Trophoblast cell (in vitro differentiated cells and primary cell): ENCODE measurements around the gene LDB2.

Experiments
- DNase-seq, 2 donors: peaks; one replicate each; pipeline ENCODE4 v3.0.0-alpha.2; 2016
- H2AFZ ChIP-seq: 2 replicates; pipeline ENCODE4 v1.6.1; 2013; ENCODE audit warnings: low read length, moderate library complexity, mild to moderate bottlenecking; ENCODE audit not compliant: insufficient read depth, poor library complexity
- H2AK5ac ChIP-seq: 2 replicates; pipeline ENCODE4 v1.6.1; 2013; ENCODE audit warnings: mild to moderate bottlenecking, low read length
- H2BK120ac ChIP-seq: 2 replicates; pipeline ENCODE4 v1.6.1; 2013; ENCODE audit warnings: low read length, mild to moderate bottlenecking, moderate library complexity; ENCODE audit not compliant: insufficient read depth, poor library complexity
- H2BK12ac ChIP-seq: 2 replicates; pipeline ENCODE4 v1.6.1; 2013; ENCODE audit warnings: mild to moderate bottlenecking, low read length, moderate library complexity
- H2BK5ac ChIP-seq: 2 replicates; pipeline ENCODE4 v1.6.1; 2013; ENCODE audit warnings: low read length, low read depth, moderate library complexity, mild to moderate bottlenecking; ENCODE audit not compliant: poor library complexity
- H3K14ac ChIP-seq: 2 replicates; pipeline ENCODE4 v1.6.1; 2013; ENCODE audit warnings: mild to moderate bottlenecking, low read length
- H3K18ac ChIP-seq: 2 replicates; pipeline ENCODE4 v1.6.1; 2013; ENCODE audit warnings: mild to moderate bottlenecking, low read length
- H3K23ac ChIP-seq: 2 replicates; pipeline ENCODE4 v1.6.1; 2013; ENCODE audit warnings: low read length
- H3K27ac ChIP-seq: 2 replicates; pipeline ENCODE4 v1.5.1; 2013; ENCODE audit warnings: low read depth, mild to moderate bottlenecking, inconsistent platforms, low read length, moderate library complexity
- H3K27me3 ChIP-seq: 2 replicates; pipeline ENCODE4 v1.6.1; 2013; ENCODE audit warnings: inconsistent platforms, mild to moderate bottlenecking, low read length, moderate library complexity; ENCODE audit not compliant: insufficient read depth
- H3K36me3 ChIP-seq, 2 experiments: 1 replicate in 1 of 2; 2 replicates in 1 of 2; pipeline ENCODE4 v1.6.1; 2013; ENCODE audit warnings: low read length in 2 of 2, mild to moderate bottlenecking in 2 of 2, moderate library complexity in 1 of 2; ENCODE audit not compliant: insufficient read depth in 2 of 2, control insufficient read depth in 1 of 2
- H3K4ac ChIP-seq: 2 replicates; pipeline ENCODE4 v1.6.1; 2013; ENCODE audit warnings: low read depth, mild to moderate bottlenecking, low read length, moderate library complexity
- H3K4me1 ChIP-seq, 2 experiments: 1 replicate in 1 of 2; 2 replicates in 1 of 2; pipeline ENCODE4 v1.6.1; 2013; ENCODE audit warnings: low read length in 2 of 2, mild to moderate bottlenecking in 2 of 2, moderate library complexity in 1 of 2; ENCODE audit not compliant: insufficient read depth in 2 of 2, control insufficient read depth in 1 of 2
- H3K4me2 ChIP-seq: 2 replicates; pipeline ENCODE4 v1.6.1; 2013; ENCODE audit warnings: inconsistent platforms, mild to moderate bottlenecking, low read length, moderate library complexity
- H3K4me3 ChIP-seq: 2 replicates; pipeline ENCODE4 v1.5.1; 2013; ENCODE audit warnings: mild to moderate bottlenecking, low read depth, low read length, inconsistent platforms
- H3K79me1 ChIP-seq: one replicate; pipeline ENCODE4 v1.6.1; 2013; ENCODE audit warnings: low read length
- H3K79me2 ChIP-seq: 2 replicates; pipeline ENCODE4 v1.6.1; 2013; ENCODE audit warnings: low read length, mild to moderate bottlenecking; ENCODE audit not compliant: control insufficient read depth, insufficient read depth, poor library complexity
- H3K9ac ChIP-seq: 2 replicates; pipeline ENCODE4 v1.6.1; 2013; ENCODE audit warnings: mild to moderate bottlenecking, low read length
- H3K9me3 ChIP-seq: 2 replicates; pipeline ENCODE4 v1.6.1; 2013; ENCODE audit warnings: low read depth, mild to moderate bottlenecking, control low read depth, inconsistent platforms, low read length; ENCODE audit not compliant: insufficient read depth
- H4K12ac ChIP-seq: 2 replicates; pipeline ENCODE4 v1.6.1; 2013; ENCODE audit warnings: low read depth, mild to moderate bottlenecking, low read length, moderate library complexity
- H4K8ac ChIP-seq: 2 replicates; pipeline ENCODE4 v1.6.1; 2013; ENCODE audit warnings: low read depth, mild to moderate bottlenecking, low read length, moderate library complexity
- H4K91ac ChIP-seq: one replicate; pipeline ENCODE4 v1.6.1; 2013; ENCODE audit warnings: low read depth, mild to moderate bottlenecking, low read length, moderate library complexity
- WGBS: extraction: QIAGEN DNeasy Blood & Tissue Kit; methylation state at CpG from one replicate; pipeline ENCODE4 v1.1.7; 2013; ENCODE audit warnings: missing lambda C conversion rate; ENCODE audit not compliant: insufficient read length, insufficient coverage; ENCODE audit errors: extremely low coverage; 5-methylcytosine and 5-hydroxymethylcytosine counted together

LDB2 gene

DNA sequence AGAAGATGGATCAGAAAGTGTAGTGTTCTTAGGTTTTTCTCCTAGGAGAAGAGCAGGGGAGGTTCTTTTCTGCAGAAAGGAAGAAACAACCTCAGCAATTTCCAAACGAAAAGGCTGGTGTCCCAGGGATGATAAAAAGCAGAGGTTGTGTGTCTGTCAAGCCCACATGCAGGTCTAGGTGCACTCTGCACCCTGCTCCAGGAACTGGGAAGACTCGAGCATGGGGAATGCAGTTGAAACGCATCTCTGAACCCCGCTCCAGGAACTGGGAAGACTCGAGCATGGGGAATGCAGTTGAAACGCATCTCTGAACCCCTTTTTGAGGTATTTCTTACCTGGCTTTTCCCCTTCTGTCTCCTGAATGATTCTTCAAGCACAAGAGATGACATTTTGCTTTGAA lies 171.2 kb downstream of the LDB2 start:
- Histone ChIP-seq H2AFZ (no peak overlapping the region), H4K91ac (no peak overlapping the region), H3K27me3 (no peaks in the 10 kb centered on the region), H2BK12ac (no peak overlapping the region), H3K18ac (no peak overlapping the region), H3K36me3 (no peaks in the 10 kb centered on the region), H3K79me2 (no peaks in the 10 kb centered on the region), H3K14ac (no peak overlapping the region), H3K4me3 (no peak overlapping the region), H3K23ac (no peak overlapping the region), H3K4me2 (no peak overlapping the region), H3K9ac (no peak overlapping the region), H2BK5ac (no peak overlapping the region), H3K4ac (no peak overlapping the region), H3K27ac (no peak overlapping the region), H4K8ac (no peak overlapping the region), H3K4me1 (no peaks in the 10 kb centered on the region), H2BK120ac (no peak overlapping the region), H2AK5ac (no peak overlapping the region), H4K12ac (no peak overlapping the region), H3K79me1 (no peaks in the 10 kb centered on the region), H3K9me3 (no peaks in the 10 kb centered on the region)
- no CpG with 5 or more reads among the region's 6 CpGs for WGBS
- no peak for DNase-seq

DNA sequence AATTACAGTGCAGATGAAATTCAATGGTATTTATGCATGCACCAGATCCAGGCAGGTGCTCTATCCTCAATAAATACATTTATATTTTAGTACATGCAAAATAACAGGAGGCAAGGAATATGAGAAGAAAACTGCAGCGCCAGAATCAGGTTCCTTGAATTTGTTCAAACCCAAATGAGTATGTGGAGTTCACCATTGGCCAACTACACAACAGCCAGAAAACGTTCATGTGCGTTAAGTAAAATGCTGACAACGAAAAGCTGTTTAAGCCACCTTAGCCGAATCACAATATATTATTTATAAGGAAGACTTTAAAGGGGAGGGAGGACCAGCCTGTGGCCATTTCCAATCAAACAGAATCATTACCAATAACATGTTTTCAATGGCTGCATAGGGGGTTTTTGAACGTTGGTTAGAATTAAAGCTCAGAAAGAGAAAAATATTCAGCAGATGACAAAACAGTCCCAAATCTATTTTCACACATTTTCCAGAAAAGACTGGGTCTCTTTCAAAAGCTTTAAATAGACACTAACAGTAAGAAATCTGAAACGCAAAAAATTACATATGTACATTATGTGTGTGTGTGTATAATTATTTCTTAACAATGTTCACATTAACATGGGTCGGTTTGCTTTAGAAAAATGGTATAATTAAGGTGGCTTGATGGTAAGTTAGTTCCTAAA lies 171.9 kb downstream of the LDB2 start:
- H4K12ac ChIP-seq, result no peak overlapping the region
- H2AK5ac ChIP-seq, result no peak overlapping the region
- no peak overlapping the region for H3K27ac ChIP-seq
- no peak overlapping the region for H3K14ac ChIP-seq
- no CpG with 5 or more reads among the region's 8 CpGs for WGBS
- no peaks in the 10 kb centered on the region for H3K4me1 ChIP-seq
- H2BK5ac ChIP-seq, result no peak overlapping the region
- no peak overlapping the region for H3K4me3 ChIP-seq
- no peak overlapping the region for H3K4me2 ChIP-seq
- H3K79me2 ChIP-seq, result no peaks in the 10 kb centered on the region
- no peak overlapping the region for H3K4ac ChIP-seq
- DNase-seq, result no peak
- no peak overlapping the region for H3K18ac ChIP-seq
- H2AFZ ChIP-seq, result no peak overlapping the region
- no peaks in the 10 kb centered on the region for H3K79me1 ChIP-seq
- H3K23ac ChIP-seq, result no peak overlapping the region
- H2BK120ac ChIP-seq, result no peak overlapping the region
- H4K91ac ChIP-seq, result no peak overlapping the region
- H3K36me3 ChIP-seq, result no peaks in the 10 kb centered on the region
- H3K9me3 ChIP-seq, result no peaks in the 10 kb centered on the region
- H2BK12ac ChIP-seq, result no peak overlapping the region
- no peak overlapping the region for H3K9ac ChIP-seq
- H3K27me3 ChIP-seq, result no peaks in the 10 kb centered on the region
- no peak overlapping the region for H4K8ac ChIP-seq

DNA sequence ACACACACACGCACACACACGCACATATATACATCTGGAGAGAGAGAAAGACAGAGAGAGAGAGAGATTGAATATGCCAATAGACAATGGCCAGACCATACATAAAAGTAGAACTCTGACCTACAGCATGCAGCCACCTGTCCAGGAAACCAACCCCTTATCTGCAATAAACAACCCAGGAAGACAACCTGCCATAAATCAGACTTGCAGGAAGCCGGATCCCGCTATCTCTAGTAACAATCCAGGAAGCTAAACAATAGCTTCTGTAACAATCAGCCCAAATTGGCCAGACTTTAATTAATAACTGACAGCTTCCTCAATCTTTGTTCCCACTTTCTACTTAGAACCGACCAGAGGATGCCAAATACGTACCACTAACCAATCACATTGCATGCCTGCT lies 173.2 kb downstream of the LDB2 start:
- no peaks in the 10 kb centered on the region for H3K79me1 ChIP-seq
- no peak overlapping the region for H4K8ac ChIP-seq
- H3K4me2 ChIP-seq, result no peak overlapping the region
- H4K91ac ChIP-seq, result no peak overlapping the region
- H3K4me1 ChIP-seq, result no peaks in the 10 kb centered on the region
- H2AFZ ChIP-seq, result no peak overlapping the region
- H3K18ac ChIP-seq, result no peak overlapping the region
- H3K27me3 ChIP-seq, result no peaks in the 10 kb centered on the region
- no peak overlapping the region for H3K27ac ChIP-seq
- no peak overlapping the region for H4K12ac ChIP-seq
- WGBS, result no CpG with 5 or more reads among the region's 6 CpGs
- no peak overlapping the region for H2BK120ac ChIP-seq
- no peak overlapping the region for H2BK5ac ChIP-seq
- no peaks in the 10 kb centered on the region for H3K36me3 ChIP-seq
- no peaks in the 10 kb centered on the region for H3K79me2 ChIP-seq
- no peak overlapping the region for H3K4me3 ChIP-seq
- H2BK12ac ChIP-seq, result no peak overlapping the region
- H3K9me3 ChIP-seq, result no peaks in the 10 kb centered on the region
- no peak overlapping the region for H3K14ac ChIP-seq
- DNase-seq, result no peak
- no peak overlapping the region for H3K9ac ChIP-seq
- no peak overlapping the region for H3K4ac ChIP-seq
- H2AK5ac ChIP-seq, result no peak overlapping the region
- H3K23ac ChIP-seq, result no peak overlapping the region

DNA sequence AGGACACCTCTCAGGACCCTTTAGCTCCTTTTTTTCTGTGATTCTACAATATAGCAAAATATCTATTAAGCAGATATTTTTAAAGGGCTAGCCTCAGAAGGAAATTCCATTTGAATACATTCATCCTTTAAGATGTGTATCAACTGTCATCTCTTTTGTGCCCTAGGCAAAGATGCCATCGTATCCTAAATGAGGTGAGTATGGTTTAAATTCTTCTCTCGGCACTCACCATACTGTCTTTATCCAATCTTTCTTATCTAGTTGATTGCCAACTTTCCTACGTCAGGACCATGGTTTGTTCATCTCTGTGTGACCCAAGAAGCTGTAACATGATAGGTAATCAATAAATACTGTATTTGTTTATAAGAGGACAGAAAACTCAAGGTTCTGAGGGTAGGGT lies 176.0 kb downstream of the LDB2 start:
- H3K9me3 ChIP-seq, result no peaks in the 10 kb centered on the region
- no peak overlapping the region for H2BK12ac ChIP-seq
- H3K23ac ChIP-seq, result no peak overlapping the region
- H3K36me3 ChIP-seq, result no peaks in the 10 kb centered on the region
- H4K8ac ChIP-seq, result no peak overlapping the region
- no peak overlapping the region for H3K4ac ChIP-seq
- H3K14ac ChIP-seq, result no peak overlapping the region
- H3K4me2 ChIP-seq, result no peak overlapping the region
- DNase-seq, result peak; percentile 45 to 82
- no peak overlapping the region for H2BK5ac ChIP-seq
- H3K9ac ChIP-seq, result no peak overlapping the region
- no peaks in the 10 kb centered on the region for H3K79me2 ChIP-seq
- no peak overlapping the region for H2BK120ac ChIP-seq
- no peak overlapping the region for H4K91ac ChIP-seq
- no peaks in the 10 kb centered on the region for H3K4me1 ChIP-seq
- no peak overlapping the region for H3K4me3 ChIP-seq
- no CpG with 5 or more reads among the region's 3 CpGs for WGBS
- no peaks in the 10 kb centered on the region for H3K79me1 ChIP-seq
- no peaks in the 10 kb centered on the region for H3K27me3 ChIP-seq
- H4K12ac ChIP-seq, result no peak overlapping the region
- no peak overlapping the region for H3K27ac ChIP-seq
- H2AK5ac ChIP-seq, result no peak overlapping the region
- H3K18ac ChIP-seq, result no peak overlapping the region
- no peak overlapping the region for H2AFZ ChIP-seq
